Stimulated activated CD8-positive, alpha-beta memory T cell treated with anti-CD3 and anti-CD28 coated beads, Interleukin-12 subunit alpha, Interleukin-12 subunit beta, amount 100 ng/mL, for 4 hours (primary cell): Measurements from ENCODE around the gene IRAK3.

Source experiments
- DNase-seq: peaks from one replicate; pipeline ENCODE4 v3.0.0-alpha.2; 2020; ENCODE audit warnings: low read depth

The IRAK3 gene, protein sequence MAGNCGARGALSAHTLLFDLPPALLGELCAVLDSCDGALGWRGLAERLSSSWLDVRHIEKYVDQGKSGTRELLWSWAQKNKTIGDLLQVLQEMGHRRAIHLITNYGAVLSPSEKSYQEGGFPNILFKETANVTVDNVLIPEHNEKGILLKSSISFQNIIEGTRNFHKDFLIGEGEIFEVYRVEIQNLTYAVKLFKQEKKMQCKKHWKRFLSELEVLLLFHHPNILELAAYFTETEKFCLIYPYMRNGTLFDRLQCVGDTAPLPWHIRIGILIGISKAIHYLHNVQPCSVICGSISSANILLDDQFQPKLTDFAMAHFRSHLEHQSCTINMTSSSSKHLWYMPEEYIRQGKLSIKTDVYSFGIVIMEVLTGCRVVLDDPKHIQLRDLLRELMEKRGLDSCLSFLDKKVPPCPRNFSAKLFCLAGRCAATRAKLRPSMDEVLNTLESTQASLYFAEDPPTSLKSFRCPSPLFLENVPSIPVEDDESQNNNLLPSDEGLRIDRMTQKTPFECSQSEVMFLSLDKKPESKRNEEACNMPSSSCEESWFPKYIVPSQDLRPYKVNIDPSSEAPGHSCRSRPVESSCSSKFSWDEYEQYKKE

DNA sequence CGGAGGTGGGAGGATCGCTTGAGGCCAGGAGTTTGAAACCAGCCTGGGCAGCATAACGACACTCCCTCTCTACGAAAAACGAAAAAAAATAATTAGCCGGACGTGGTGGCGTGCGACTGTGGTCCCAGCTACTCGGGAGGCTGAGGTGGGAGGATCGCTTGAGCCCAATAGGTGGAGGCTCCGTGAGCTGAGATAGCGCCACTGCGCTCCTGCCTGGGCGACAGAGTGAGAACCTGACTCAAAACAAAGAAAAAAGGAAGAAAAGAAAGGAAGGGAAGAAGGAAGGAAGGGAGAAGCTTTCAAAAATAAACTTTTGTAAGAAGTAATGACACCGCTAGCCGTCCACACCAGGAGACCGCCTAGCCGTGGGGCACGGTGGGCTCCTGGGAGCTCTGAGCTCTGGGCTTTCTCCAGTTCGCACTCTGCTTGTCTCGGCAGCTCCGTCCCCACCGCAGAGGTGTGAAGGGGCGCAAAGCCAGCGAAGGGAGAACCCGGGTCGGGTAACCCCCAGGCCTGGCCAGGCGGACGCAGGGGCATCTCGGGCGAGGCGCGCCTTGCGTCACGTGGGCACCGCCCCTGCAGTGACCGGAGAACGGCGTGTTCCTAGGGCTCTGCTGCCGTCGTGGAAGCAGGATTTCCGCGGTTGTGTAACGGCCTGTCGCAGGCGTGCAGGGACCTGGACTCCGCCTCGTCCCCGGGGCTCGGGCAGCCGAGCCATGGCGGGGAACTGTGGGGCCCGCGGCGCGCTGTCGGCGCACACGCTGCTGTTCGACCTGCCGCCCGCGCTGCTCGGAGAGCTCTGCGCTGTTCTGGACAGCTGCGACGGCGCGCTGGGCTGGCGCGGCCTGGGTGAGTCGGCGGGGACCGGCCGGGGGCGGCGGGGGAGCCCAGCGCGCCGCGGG, at the start of gene IRAK3:
TSS of gene IRAK3 (plus strand) at position 631 of the 902 bp plus-strand sequence. CDS start at position 717, 86 bp downstream.
- peak; percentile 13 for DNase-seq

DNA sequence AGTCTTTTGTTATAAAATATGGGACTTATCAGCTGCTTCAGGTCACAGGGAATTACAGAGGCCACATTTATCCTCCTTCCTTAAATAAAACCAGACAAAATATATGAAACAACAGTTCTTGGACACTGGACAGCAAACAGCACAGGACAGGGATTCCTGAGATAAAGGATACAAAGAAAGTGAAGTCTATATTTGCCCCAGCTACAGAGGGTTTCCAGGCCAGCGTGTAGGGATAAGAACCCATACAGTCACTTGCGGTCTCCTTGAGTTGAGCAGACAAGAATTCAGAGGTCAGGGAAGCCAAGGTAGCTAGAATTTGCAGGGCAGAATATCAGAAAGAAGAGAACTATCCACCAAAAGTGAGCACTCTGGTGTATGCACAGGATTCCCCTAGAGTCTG, 49.7 kb upstream of the IRAK3 start:
- no peak for DNase-seq

DNA sequence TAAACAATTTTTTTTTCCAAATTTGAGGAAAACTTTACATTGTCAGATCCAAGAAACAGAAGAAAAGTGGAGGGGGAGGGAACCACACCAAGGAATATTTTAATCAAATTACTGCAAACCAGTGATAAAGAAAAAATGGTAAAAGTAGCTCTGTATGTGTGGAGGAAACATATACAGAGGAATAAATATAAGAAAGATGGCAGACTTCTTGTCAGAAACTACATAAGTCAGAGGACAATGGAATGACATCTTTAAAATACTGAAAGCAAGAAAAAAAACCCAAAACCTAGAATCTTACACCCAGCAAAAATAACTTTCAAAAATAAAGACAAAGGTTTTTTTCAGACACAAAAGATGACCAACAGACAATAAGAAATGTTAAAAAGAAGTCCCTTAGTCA, 48.3 kb upstream of the IRAK3 start:
- DNase-seq = no peak

DNA sequence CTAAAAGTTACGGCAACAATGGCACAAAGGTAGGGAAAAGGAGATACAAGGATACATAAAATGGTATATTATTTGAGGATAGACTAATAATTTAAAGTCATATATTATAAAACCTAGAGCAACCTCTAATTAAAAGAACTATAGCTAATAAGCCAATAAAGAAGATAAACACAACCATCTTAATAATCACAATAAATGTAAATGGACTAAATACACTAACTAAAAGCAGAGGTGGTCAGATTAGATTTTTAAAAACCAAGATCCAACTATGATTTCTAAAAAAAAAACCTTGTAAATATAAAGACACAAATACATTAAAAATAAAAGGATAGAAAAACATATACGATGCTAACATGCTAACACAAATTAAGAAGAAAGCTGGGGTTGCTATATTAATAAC, 47.7 kb upstream of the IRAK3 start:
- DNase-seq = no peak

DNA sequence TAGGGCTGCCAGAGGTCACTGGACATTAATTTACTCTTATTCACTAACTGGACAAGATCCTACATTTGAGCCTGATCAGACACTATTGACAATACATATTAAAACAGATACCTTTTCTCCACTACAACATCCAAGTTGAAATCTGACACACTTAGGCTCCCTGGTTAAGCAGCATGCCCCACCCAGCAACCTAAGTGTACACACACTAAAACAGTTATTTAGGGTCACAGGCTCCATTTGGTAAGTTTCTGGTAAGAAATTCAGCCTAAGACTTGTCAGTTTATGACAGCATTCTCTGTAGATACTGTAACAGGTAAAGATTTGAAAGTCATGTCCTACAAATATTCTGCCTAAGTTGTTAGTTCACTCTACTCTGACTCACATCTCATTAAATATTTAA, 46.2 kb upstream of the IRAK3 start:
- DNase-seq = no peak

DNA sequence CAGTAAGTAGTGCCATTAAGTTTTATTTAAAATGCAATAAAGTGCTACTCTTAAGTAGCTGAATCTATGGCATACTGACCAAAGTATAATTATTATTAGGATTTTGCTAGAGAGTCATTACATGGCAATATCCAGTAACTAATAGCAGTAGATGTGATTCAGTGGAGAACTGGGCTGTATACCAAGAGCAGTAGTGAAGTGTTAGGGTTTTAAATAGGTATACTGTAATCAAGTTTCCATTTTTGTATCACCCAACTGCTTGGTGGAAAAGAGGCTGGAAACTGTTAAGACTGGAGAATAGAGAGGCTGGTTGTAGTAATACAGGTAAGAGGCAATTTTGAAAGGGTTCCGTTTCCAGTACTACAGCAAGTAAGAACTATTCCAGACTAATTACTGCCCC, 45.1 kb upstream of the IRAK3 start:
- DNase-seq = no peak

DNA sequence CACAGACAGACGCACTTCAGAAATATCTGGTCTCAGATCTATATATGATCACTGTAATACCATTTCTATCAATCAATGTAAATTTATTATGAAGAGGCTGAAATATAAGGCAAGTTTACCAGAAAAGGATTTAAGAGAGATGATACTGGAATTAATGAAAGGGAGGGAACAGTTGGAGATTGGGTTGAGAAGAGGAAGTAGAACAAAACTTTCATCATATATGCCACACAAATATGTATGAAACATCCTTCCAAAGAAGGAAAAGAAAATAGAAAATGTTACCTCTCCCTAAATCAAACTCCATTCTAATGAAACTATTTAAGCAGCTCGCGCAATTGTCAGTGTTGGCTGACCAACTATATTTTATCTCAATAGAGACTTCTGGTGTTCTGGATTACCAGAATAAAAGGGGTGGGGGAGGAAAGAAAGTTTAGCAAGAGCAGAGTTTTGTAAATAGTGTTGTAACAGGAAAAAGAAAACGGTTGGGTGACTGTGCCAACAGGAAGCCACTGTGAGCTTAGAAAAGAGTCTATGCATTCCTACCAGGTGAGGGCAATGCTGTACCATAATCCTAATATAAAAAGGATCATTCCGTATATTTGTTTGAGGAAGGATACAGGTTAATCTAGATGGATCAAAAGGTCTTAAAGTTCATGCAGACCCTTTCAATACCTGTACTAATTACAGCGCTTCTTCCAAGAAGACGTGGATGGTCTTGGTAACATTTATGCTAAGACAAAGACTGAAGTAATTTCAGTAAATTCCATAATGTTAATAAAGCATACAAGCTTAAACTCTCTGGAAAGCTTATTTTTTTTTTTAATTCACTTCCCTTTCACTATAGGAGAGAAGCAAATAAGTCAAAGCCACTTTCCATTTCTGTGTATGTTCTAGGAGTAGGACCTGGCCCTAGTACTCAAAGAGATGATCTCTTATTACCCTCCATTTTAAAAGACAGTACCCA, 43.9 kb upstream of the IRAK3 start:
- DNase-seq = no peak

DNA sequence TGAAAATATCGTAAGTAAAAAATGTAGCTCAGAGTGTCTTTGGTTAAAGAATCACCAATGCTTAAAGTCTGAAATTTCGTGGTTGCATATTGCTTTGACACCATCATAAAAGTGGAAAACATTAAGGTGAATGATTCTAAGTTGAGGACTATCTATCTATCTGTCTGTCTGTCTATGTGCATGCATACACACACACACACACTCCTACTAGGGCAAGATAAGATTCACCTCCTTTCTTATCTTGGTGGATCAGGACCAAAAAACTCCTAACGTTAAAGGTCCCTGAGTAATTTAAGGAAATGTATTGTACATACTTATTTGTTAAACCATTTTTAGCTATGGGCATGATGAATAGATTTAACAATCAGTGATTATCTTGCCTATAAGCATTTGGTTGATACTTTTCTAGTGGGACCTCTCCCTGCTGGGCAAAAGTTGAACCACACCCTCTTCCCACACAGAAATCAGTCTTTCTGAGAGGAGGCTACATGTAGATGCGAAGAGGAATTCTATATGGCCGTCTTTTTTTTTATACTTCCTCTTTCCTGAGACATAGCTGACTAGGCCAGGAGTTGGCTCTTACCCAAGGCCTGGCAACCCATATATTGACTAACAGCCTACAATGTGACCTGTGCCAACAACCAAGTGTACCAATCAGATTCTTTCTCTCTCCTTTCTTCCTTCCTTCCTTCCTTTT, 39.2 kb upstream of the IRAK3 start:
- DNase-seq = no peak

DNA sequence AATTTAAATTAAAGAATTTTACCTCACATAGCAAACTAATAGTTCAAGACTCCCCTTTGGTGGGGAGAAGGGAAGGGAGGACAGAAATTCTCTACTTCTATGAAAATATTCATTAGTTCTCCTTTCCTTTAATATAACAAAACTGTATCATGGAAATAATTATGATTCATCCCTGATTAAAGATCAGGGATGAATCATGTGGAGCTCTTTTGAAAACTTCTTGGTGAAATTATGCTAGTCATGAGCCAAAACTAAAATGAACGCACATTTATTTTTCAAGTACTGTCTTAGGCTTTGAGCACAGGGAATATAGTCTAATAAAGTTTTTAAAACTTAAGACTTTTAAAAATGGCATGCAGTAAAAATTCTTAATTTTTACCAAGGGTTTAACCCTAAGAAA, 36.3 kb upstream of the IRAK3 start:
- no peak for DNase-seq

DNA sequence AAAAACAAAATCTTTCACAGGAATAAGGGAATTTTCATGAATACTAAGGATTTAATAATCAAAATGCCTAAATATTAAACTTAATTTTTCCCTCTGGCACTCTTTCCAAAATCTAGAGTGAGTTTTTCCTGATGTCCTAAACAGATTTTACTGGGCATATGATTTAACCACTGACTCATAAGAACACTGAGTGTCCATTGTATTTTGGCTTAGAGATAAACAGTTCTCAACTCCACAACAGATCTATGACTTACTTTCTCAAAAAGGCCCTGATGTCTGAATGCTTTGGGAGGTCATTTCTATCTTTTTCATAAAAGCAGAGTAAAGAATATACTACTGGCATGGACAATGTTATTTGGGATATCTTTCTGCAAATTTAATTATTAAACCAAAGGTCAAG, 34.2 kb upstream of the IRAK3 start:
- no peak for DNase-seq

DNA sequence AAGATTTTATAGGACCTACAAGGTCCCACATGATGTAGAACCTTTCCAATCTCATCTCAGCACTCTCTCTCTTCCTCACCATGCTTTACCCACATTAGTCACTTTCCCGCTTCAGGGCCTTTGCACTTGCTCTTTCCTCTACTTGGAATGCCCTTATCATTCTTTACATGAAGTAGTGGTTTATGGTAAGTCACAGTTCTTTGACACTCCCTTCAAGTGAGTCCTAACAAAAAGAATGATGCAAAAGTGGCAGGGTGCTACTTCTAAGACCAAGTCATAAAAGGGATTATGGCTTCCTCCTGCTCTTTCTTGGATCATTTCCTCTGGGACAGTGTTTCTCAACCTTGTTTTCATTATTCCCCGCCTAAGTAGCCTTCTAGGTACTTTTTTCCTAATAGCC, 32.4 kb upstream of the IRAK3 start:
- no peak for DNase-seq

DNA sequence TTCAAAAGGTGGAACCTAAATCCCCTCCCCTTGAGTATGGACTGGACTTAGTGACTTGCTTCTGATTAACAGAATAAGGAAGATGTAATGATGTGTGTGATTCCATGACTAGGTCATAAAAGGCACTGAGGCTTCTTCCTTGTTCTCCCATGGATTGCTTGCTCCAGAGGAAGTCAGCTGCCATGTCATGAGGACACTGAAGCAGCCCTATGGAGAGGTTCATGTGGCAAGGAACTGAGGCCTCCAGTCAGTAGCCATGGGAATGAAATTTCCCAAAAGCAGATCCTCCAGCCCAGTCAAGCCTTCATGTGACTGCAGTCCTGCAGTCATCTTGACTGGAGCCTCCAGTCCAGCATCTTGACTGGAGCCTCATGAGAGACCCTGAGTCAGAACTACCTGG, 29.9 kb upstream of the IRAK3 start:
- no peak for DNase-seq

DNA sequence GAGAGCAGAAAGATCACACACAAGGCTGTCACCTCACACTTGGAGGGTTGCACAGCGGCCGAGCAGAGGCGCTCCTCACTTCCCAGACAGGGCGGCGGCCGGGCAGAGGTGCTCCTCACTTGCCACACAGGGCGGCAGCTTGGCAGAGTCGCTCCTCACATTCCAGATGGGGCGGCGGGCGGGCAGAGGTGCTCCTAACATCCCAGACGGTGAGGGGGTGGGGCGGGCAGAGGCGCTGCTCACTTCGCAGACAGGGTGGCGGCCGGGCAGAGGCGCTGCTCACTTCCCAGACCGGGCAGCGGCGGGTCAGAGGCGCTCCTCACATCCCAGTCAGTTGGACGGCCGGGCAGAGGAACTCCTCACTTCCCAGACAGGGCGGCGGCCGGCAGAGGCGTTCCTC, 28.3 kb upstream of the IRAK3 start:
- DNase-seq = no peak

DNA sequence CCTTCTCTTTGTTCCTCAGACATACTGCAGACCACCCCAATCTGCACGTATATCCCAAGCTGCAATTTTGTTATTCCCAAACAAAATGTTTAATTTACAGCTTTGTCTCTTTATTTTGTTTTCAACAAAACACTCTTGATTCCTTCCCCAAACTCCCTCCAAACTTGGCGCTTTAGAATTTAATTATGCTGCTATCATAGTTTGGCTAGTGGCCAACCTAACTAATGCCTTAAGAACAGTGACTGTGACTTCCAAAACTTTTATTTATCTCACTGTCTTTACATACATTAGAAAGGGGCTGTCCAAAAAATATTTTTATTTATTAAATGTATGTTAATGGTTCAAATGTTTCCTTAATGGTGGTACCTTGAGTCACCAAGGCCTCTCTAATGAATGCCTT, 26.3 kb upstream of the IRAK3 start:
- no peak for DNase-seq

DNA sequence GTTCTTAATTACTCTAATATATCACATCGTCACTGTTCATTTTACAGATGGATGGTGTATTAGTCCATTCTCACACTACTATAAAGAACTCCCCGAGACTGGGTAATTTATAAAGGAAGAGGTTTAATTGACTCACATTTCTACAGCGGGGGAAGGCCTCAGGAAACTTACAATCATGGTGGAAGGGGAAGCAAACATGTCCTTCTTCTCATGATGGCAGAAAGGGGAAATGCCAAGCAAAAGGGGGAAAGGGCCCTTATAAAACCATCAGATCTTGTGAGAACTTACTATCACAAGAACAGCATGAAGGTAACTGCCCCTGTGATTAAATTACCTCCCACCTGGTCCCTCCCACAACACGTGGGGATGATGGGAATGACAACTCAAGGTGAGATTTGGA, 25.7 kb upstream of the IRAK3 start:
- DNase-seq = no peak

DNA sequence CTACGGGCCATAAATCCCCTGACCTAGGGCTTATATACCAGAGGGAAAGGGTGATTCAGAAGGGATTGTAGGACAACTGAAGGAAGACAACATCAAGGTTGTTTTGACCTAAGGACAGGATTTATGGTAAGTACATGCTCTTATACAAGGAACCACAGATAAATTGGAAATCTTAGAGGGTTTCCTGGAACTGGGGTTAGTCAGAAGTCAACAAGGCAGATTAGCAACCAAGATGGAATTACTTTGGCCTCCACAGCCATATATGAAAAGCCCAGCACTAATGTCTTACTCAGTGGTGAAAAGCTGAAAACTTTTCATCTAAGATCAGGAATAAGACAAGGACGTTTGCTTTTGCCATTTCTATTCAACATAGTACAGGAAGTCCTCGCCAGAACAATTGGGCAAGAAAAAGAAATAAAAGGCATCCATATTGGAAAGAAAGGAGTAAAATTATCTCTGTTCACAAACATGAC, 24.6 kb upstream of the IRAK3 start:
- no peak for DNase-seq

DNA sequence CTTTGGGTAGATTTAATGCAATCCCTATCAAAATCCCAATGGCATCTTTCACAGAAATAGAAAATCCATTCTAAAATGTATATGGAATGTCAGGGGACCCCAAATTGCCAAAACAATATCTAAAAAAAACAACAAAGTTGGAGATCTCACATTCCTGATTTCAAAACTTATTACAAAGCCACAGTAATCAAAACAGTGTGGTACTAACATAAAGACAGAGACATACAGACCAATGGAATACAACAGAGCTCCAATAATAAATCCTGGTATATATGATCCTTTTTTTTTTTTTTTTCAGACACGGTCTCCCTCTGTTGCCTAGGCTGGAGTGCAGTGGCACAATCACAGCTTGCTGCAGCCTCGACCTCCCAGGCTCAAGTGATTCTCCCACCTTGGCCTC, 23.9 kb upstream of the IRAK3 start:
- DNase-seq = no peak

DNA sequence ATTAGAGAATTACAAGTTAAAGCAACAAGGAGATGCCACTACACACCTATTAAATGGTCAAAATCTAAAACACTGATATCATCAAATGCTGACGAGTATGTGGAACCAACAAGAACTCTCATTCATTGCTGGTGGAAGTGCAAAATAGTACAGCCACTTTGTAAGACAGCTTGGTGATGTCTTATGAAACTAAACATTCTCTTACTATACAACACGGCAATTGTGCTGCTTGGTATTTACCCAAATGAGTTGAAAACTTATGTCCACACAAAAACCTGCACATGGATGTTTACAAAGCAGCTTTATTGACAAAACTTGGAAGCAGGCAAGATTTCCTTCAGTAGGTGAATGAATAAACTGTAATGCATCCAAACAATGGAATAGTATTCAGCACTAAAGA, 22.5 kb upstream of the IRAK3 start:
- no peak for DNase-seq

DNA sequence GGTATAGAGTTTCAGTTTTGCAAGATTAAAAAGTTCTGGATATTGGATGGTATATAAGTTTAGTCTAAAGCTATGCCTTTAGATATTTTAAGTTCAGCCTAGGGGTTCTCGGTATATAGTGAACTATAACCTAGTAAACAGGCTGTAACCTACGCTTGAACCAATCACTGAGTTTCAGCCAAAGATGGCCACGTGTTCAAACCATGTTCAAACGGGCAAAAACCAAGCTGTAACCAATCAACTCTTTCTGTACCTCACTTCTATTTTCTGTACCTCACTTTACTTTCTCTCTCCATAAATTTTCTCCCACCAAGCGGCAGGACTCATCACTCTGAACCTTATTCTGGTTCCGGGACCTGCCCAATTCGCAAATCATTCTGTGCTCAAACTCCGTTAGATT, 20.6 kb upstream of the IRAK3 start:
- no peak for DNase-seq

DNA sequence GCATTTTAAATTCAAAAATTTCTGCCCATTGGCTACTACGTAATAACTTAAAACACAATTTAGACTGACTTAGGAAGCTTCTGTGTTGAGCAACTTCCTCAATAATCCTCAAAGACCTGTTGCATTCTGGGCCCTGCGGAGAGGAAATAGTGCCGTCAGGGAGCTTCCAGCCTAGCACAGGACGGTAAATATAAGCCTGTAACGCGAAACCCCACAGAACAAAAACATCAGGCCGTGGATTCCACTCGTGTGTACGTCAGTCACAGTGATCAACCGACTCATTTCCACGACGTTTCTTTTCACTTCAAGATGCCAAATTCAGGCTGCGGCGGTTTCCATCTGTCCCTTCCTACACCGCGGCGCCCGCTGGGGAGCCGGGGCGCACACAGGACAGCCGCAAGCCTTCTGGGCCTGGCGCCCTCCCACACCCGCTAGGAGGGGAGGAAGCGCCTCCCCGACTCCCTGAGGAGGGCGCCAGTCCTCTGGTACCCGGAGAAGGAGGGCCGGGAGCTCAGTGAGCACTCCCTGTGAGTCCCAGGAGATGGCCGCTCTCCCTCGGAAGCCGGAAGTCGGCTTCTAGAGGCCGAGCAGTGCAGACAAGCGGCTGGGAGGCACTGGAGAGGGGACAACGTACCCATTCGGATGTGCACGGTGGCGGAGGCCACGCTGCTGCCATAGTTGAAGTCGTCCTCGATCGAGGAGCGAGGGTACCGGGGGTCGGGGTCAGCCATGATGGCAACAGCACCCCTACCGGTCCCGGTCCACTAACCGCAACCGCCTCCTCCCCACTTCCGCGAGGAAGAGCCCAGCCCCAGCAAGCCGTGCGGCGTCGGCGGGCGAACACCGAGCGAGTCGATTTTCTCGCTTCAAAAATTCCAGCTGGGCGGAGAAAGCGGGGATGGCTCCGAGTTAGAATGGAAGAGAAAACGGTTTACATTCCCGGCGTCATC, 19.5 kb upstream of the IRAK3 start, which contains the start of gene TMBIM4:
TSS of gene TMBIM4 (minus strand) at position 776 of the 950 bp plus-strand sequence. CDS start at position 731, 45 bp downstream.
- DNase-seq = peak; percentile 74
